ENCODE data around the gene EXOSC10.

GRCh38 chr1:11130406-11130805 lies 30.7 kb upstream of the EXOSC10 start:
- TF ChIP-seq, protein P1, sequence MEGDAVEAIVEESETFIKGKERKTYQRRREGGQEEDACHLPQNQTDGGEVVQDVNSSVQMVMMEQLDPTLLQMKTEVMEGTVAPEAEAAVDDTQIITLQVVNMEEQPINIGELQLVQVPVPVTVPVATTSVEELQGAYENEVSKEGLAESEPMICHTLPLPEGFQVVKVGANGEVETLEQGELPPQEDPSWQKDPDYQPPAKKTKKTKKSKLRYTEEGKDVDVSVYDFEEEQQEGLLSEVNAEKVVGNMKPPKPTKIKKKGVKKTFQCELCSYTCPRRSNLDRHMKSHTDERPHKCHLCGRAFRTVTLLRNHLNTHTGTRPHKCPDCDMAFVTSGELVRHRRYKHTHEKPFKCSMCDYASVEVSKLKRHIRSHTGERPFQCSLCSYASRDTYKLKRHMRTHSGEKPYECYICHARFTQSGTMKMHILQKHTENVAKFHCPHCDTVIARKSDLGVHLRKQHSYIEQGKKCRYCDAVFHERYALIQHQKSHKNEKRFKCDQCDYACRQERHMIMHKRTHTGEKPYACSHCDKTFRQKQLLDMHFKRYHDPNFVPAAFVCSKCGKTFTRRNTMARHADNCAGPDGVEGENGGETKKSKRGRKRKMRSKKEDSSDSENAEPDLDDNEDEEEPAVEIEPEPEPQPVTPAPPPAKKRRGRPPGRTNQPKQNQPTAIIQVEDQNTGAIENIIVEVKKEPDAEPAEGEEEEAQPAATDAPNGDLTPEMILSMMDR (IDR thresholded peaks at IDR 0.05) = no peak
- no peak for TF ChIP-seq POLR2A (IDR thresholded peaks at IDR 0.05)
